ENCODE results near the gene CD52.

- TF ChIP-seq CTCF (IDR thresholded peaks at IDR 0.05; ENCODE audit: low read length) = peak; percentile 95
- no peak for TF ChIP-seq EZH2 (IDR thresholded peaks at IDR 0.05; ENCODE audit: borderline replicate concordance, low read length)
These were observed 33.0 kb upstream of the CD52 start for GRCh38 chr1:26284597-26285347.
